Measurements from ENCODE around the gene PARVG. TPM values are rescaled to one million over a fixed set of nuclear protein-coding genes. Genes with fewer than 3 reads are reported as not detected.

The PARVG gene
- total and polyA plus RNA-seq, 2 of the 8 experiments (the other 6 are each of a cell fraction or from before 2014, with no cell fraction given): 0.37 to 1.5 TPM

DNA sequence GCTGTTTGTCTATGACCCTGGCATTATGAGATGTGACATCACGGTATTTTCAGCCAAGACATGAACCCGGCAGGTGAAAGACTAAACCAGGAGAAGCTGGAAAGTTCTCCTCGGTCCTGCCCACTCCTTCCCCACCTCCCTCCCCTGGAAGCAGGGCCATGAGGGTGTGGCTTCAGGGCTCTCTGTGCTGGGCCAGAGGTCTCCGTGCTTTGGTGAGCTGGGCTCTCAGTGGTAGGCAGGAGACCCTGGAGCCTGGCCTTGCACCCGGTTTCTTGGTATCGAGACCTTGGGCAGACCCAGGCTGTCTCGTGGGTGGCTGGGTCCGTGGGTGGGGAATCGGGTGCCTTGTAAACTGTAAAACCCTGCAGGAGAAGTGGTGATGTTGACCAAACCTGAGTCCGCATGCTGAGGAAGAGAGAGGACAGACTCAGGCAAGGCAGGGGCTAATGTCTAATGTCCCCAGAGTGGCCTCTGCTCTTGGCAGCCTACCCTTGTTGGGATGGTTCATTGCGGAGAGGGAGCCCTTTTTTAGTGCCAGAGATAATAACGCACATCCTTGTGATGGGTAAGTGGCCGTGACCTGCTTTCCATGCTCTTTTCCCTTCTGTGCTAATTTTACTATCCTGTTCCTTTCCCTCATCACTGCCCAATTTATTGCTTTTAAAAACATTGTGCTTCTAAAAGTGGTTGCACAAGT, 48.6 kb upstream of the PARVG start:
- no peaks in the 10 kb centered on the region for H3K36me3 ChIP-seq (ENCODE audit: control insufficient read depth in 2 of 4, insufficient read depth in 4 of 4, low read length in 3 of 4)
- DNase-seq (ENCODE audit: low read depth in 1 of 2, low spot score in 2 of 2) (no peak), FAIRE-seq (no peak)
- no peaks in the 10 kb centered on the region for H4K20me1 ChIP-seq (replicated peaks in 1 of 2; ENCODE audit: control insufficient read depth in 1 of 2, insufficient read depth in 2 of 2, low read length in 2 of 2)
- no peak overlapping the region for H3K27ac ChIP-seq (ENCODE audit: low read depth, low read length)
- H3K23ac ChIP-seq (ENCODE audit: insufficient read length): no peak overlapping the region
- no peaks in the 10 kb centered on the region for H3K79me2 ChIP-seq (ENCODE audit: control insufficient read depth in 1 of 2, insufficient read depth in 2 of 2, low read length in 2 of 2)
- H3K14ac ChIP-seq (ENCODE audit: insufficient read length): no peak overlapping the region
- H3K23me2 ChIP-seq (ENCODE audit: low read depth, low read length): no peaks in the 10 kb centered on the region
- H3K4me2 ChIP-seq (ENCODE audit: insufficient read depth in 1 of 2, low read depth in 2 of 2, low read length in 2 of 2): 0 out of 4 replicates have a peak overlapping the region, but pooled peaks of 1 of the 2 experiments have one; percentile 11
- peak overlapping the region; percentile 14 for H4K91ac ChIP-seq (replicated peaks; ENCODE audit: insufficient read length, low read length)
- H2BK12ac ChIP-seq (ENCODE audit: low read depth, low read length): no peak overlapping the region
- H3K79me1 ChIP-seq (ENCODE audit: low read depth, low read length): no peaks in the 10 kb centered on the region
- peaks cover 0 to 8% (median 4%) of the 10 kb centered on the region in 4 experiments; a peak in 4 of 7 replicates for H3K4me1 ChIP-seq (replicated peaks in 1 of 4; ENCODE audit: control insufficient read depth in 3 of 4, insufficient read depth in 4 of 4, low read length in 3 of 4)
- no peak overlapping the region; the same call in 1 of the 2 replicates for H2BK5ac ChIP-seq (ENCODE audit: low read depth, low read length)
- no peak overlapping the region for H4K5ac ChIP-seq (ENCODE audit: insufficient read length, low read depth, low read length)
- H4K8ac ChIP-seq (ENCODE audit: extremely low read depth, insufficient read depth, low read length): no peak overlapping the region; the same call in 1 of the 2 replicates
- 94% methylated on average over 13 of the region's 13 CpGs; no CpG with 5 or more reads in 1 of the 2 experiments for WGBS, 2 experiments (ENCODE audit: extremely low coverage in 1 of 2, insufficient coverage in 1 of 2, insufficient read length in 1 of 2, insufficient replicate concordance in 2 of 2, low coverage in 1 of 2, low lambda C conversion rate in 2 of 2, missing lambda C conversion rate in 1 of 2)
- no peak overlapping the region for H3K18ac ChIP-seq (ENCODE audit: extremely low read depth, low read length)
- H3K27me3 ChIP-seq (replicated peaks in 1 of 4; ENCODE audit: control insufficient read depth in 3 of 4, extremely low read depth in 1 of 4, insufficient read depth in 3 of 4, low read length in 3 of 4): no peaks in the 10 kb centered on the region
- H2AK5ac ChIP-seq (ENCODE audit: low read depth, low read length): 0 out of 2 replicates have a peak overlapping the region, but pooled peaks have one; percentile 25
- CTCF ChIA-PET (ENCODE audit: partially characterized antibody): interaction anchor here (1.2 to 1.3 kb wide), 2 partner anchors 13 to 79 kb away, joined by 3 to 4 read pairs; no protein-coding TSS in a partner anchor
- H2AFZ ChIP-seq (ENCODE audit: low read length): no peak overlapping the region
- no peak overlapping the region for H2BK120ac ChIP-seq (replicated peaks; ENCODE audit: low read depth, low read length)
- POLR2A ChIA-PET (ENCODE audit: partially characterized antibody): no interaction called here
- peaks cover 6 to 11% of the 10 kb centered on the region in 2 experiments; a peak in 3 of 4 replicates for H3K9me3 ChIP-seq (ENCODE audit: insufficient read depth in 2 of 2, low read depth in 1 of 2, low read length in 1 of 2)
- H3K4me3 ChIP-seq (ENCODE audit: extremely low read depth in 1 of 4, insufficient read depth in 2 of 4, low read depth in 3 of 4, low read length in 4 of 4): no peak overlapping the region
- H2BK20ac ChIP-seq (ENCODE audit: low read length): no peak overlapping the region
- no peak for TF ChIP-seq CBX8 (IDR thresholded peaks at IDR 0.05; ENCODE audit: borderline replicate concordance, low read depth, low read length)
- no peak for TF ChIP-seq CREB1 (IDR thresholded peaks at IDR 0.05)
- no peak for TF ChIP-seq CHD1 (IDR thresholded peaks at IDR 0.05; ENCODE audit: low read depth, low read length)
- no peak for TF ChIP-seq CTBP2 (IDR thresholded peaks at IDR 0.05; ENCODE audit: borderline replicate concordance, insufficient read depth, insufficient read length, low read length)
- TF ChIP-seq, protein P1, sequence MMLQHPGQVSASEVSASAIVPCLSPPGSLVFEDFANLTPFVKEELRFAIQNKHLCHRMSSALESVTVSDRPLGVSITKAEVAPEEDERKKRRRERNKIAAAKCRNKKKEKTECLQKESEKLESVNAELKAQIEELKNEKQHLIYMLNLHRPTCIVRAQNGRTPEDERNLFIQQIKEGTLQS (IDR thresholded peaks at IDR 0.05; ENCODE audit: insufficient read depth, low read depth, low read length): no peak
- TF ChIP-seq NANOG (IDR thresholded peaks at IDR 0.05; ENCODE audit: insufficient read depth, low read depth, low read length, poor library complexity, severe bottlenecking): no peak
- no peak for TF ChIP-seq TCF12 (IDR thresholded peaks at IDR 0.05; ENCODE audit: low read depth, low read length)
- no peak for TF ChIP-seq EZH2 (IDR thresholded peaks at IDR 0.05; ENCODE audit: low read depth, low read length, severe bottlenecking)
- no peak for TF ChIP-seq SUZ12 (IDR thresholded peaks at IDR 0.05; ENCODE audit: low read length)
- TF ChIP-seq SIN3A (conservative IDR thresholded peaks at IDR 0.05 in 1 of 2, IDR thresholded peaks at IDR 0.05 in 1 of 2; ENCODE audit: low read depth in 1 of 2, low read length in 2 of 2): no peak
- H3K56ac ChIP-seq (replicated peaks; ENCODE audit: insufficient read length, low read depth, low read length): no peak overlapping the region
- no peak overlapping the region; the same call in 1 of the 2 replicates for H2BK15ac ChIP-seq (ENCODE audit: low read length)
- no peak overlapping the region for H3K9ac ChIP-seq (replicated peaks in 1 of 4; ENCODE audit: extremely low read depth in 1 of 4, low read depth in 3 of 4, low read length in 3 of 4)
- H3K4ac ChIP-seq (replicated peaks; ENCODE audit: insufficient read length, low read depth, low read length): no peak overlapping the region
